Neural cell (in vitro differentiated cells): Measurements from ENCODE around the gene ABL2. TPM values are rescaled to one million over a fixed set of nuclear protein-coding genes. Genes with fewer than 3 reads are reported as not detected.

Experiments
- H2AFZ ChIP-seq: fragments of 200-600, 300-800 bp; sonication (generic), shearing (Covaris generic); 2 replicates; pipeline ENCODE4 v1.6.0; 2014; ENCODE audit warnings: low read depth, mild to moderate bottlenecking, antibody characterized with exemption, low read length, moderate library complexity
- H3F3A ChIP-seq: fragments of 200-600 bp; shearing (Covaris generic); 2 replicates; pipeline ENCODE4 v1.6.1; 2016; ENCODE audit warnings: mild to moderate bottlenecking, moderate library complexity, mixed read lengths, antibody characterized with exemption, low read length; ENCODE audit not compliant: insufficient read depth, poor library complexity, severe bottlenecking
- H3K27ac ChIP-seq: fragments of 200-600, 300-800 bp; sonication (generic), shearing (Covaris generic); 2 replicates; pipeline ENCODE4 v1.5.1; 2014; ENCODE audit warnings: mild to moderate bottlenecking, low read length, moderate library complexity
- H3K27me3 ChIP-seq: fragments of 300-800, 200-600 bp; sonication (generic), shearing (Covaris generic); 2 replicates; pipeline ENCODE4 v1.6.0; 2014; ENCODE audit warnings: mild to moderate bottlenecking, low read depth, low read length, moderate library complexity; ENCODE audit not compliant: insufficient read depth
- H3K36me3 ChIP-seq: fragments of 300-800, 200-600 bp; sonication (generic), shearing (Covaris generic); 2 replicates; pipeline ENCODE4 v1.5.1; 2014; ENCODE audit warnings: mild to moderate bottlenecking, antibody characterized with exemption, low read length, moderate library complexity; ENCODE audit not compliant: insufficient read depth
- H3K4me2 ChIP-seq: fragments of 300-800, 200-600 bp; sonication (generic), shearing (Covaris generic); 2 replicates; pipeline ENCODE4 v1.6.0; 2014; ENCODE audit warnings: mild to moderate bottlenecking, low read length
- H3K4me3 ChIP-seq: fragments of 300-800, 200-600 bp; sonication (generic), shearing (Covaris generic); 2 replicates; pipeline ENCODE4 v1.5.1; 2014; ENCODE audit warnings: mild to moderate bottlenecking, low read length, moderate library complexity
- H3K79me2 ChIP-seq: fragments of 200-600 bp; shearing (Covaris generic); replicated peaks from 2 replicates; pipeline ENCODE4 v1.6.0; 2014; ENCODE audit warnings: mild to moderate bottlenecking, low read length, moderate library complexity; ENCODE audit not compliant: insufficient read depth
- H3K9ac ChIP-seq: fragments of 300-800, 200-600 bp; sonication (generic), shearing (Covaris generic); 2 replicates; pipeline ENCODE4 v1.6.1; 2016; ENCODE audit warnings: mild to moderate bottlenecking, low read length, mixed read lengths
- H3K9me2 ChIP-seq: fragments of 200-600 bp; shearing (Covaris generic); 2 replicates; pipeline ENCODE4 v1.6.1; 2016; ENCODE audit warnings: mild to moderate bottlenecking, low read length, mixed read lengths; ENCODE audit not compliant: insufficient read depth
- H3K9me3 ChIP-seq: fragments of 200-600, 300-800 bp; sonication (generic), shearing (Covaris generic); 2 replicates; pipeline ENCODE4 v1.6.1; 2016; ENCODE audit warnings: mild to moderate bottlenecking, mixed run types, low read length, moderate library complexity, mixed read lengths
- H4K20me1 ChIP-seq: fragments of 200-600 bp; shearing (Covaris generic); 2 replicates; pipeline ENCODE4 v1.6.1; 2016; ENCODE audit warnings: mild to moderate bottlenecking, mixed run types; ENCODE audit not compliant: insufficient read depth
- EP300 ChIP-seq: fragments of 450-650 bp; conservative IDR thresholded peaks from 2 replicates; pipeline ENCODE4 v1.6.1; 2014; ENCODE audit warnings: antibody characterized with exemption, mild to moderate bottlenecking, moderate library complexity; ENCODE audit not compliant: poor library complexity, severe bottlenecking
- EZH2 ChIP-seq: fragments of 200-600, 300-800 bp; shearing (Covaris generic), sonication (generic); IDR thresholded peaks from 2 replicates; pipeline ENCODE4 v1.6.1; 2014; ENCODE audit warnings: antibody characterized with exemption, low read length, borderline replicate concordance, mild to moderate bottlenecking; ENCODE audit not compliant: insufficient read depth, poor library complexity, severe bottlenecking
- MXI1 ChIP-seq: fragments of 450-650 bp; conservative IDR thresholded peaks from 2 replicates; pipeline ENCODE4 v1.6.1; 2014; ENCODE audit warnings: antibody characterized with exemption, mild to moderate bottlenecking; ENCODE audit not compliant: poor library complexity, severe bottlenecking
- POLR2AphosphoS5 ChIP-seq: IDR thresholded peaks from 2 replicates; pipeline ENCODE4 v1.6.1; 2012
- RAD21 ChIP-seq: fragments of 450-650 bp; conservative IDR thresholded peaks from 2 replicates; pipeline ENCODE4 v1.6.1; 2014; ENCODE audit warnings: antibody characterized with exemption, mild to moderate bottlenecking, moderate library complexity
- SMC3 ChIP-seq: fragments of 450-650 bp; conservative IDR thresholded peaks from 2 replicates; pipeline ENCODE4 v1.6.1; 2014; ENCODE audit warnings: antibody characterized with exemption, mild to moderate bottlenecking, moderate library complexity; ENCODE audit not compliant: poor library complexity
- TAF1 ChIP-seq: IDR thresholded peaks from 2 replicates; pipeline ENCODE4 v1.6.1; 2012; ENCODE audit warnings: low read depth
- polyA plus RNA-seq: library from polyadenylated mRNA; depleted of rRNA; stranded (reverse); fragments of >200 nt; gene quantifications from 2 replicates; pipeline ENCODE4 v1.2.3, GENCODE V29; 2014
- TF ChIP-seq, protein P1 (sequence below): fragments of 450-650 bp; IDR thresholded peaks from 2 replicates; pipeline ENCODE4 v1.5.1; 2014; ENCODE audit warnings: antibody characterized with exemption, mild to moderate bottlenecking, moderate library complexity; ENCODE audit not compliant: poor library complexity, severe bottlenecking
- TF ChIP-seq, protein P2 (sequence below): IDR thresholded peaks from 2 replicates; pipeline ENCODE4 v1.6.1; 2012; ENCODE audit warnings: borderline replicate concordance

Gene ABL2
- polyA plus RNA-seq, 1 donor from 2014 or later, result 9.8 TPM

DNA sequence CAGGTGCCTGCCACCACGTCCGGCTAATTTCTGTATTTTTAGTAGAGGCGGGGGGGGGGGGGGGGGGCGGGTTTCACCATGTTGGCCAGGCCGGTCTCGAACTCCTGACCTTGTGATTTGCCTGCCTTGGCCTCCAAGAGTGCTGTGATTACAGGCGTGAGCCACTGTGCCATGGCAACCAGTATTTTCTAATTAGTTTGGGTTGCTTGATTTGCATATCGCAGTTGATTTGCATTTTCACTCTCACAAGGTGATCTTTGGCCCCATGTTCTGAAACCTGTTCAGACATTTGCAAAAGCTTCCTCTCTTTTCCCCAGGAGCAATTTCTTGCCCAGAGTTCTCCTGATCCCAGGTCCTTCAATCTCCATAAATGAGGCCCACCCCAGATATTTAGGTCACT lies 145.9 kb downstream of the ABL2 start:
- H4K20me1 ChIP-seq, result no peaks in the 10 kb centered on the region
- H3K9ac ChIP-seq, result no peak overlapping the region
- TF ChIP-seq EP300, result no peak
- TF ChIP-seq, protein P1, sequence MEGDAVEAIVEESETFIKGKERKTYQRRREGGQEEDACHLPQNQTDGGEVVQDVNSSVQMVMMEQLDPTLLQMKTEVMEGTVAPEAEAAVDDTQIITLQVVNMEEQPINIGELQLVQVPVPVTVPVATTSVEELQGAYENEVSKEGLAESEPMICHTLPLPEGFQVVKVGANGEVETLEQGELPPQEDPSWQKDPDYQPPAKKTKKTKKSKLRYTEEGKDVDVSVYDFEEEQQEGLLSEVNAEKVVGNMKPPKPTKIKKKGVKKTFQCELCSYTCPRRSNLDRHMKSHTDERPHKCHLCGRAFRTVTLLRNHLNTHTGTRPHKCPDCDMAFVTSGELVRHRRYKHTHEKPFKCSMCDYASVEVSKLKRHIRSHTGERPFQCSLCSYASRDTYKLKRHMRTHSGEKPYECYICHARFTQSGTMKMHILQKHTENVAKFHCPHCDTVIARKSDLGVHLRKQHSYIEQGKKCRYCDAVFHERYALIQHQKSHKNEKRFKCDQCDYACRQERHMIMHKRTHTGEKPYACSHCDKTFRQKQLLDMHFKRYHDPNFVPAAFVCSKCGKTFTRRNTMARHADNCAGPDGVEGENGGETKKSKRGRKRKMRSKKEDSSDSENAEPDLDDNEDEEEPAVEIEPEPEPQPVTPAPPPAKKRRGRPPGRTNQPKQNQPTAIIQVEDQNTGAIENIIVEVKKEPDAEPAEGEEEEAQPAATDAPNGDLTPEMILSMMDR, result no peak
- no peak overlapping the region for H3K27ac ChIP-seq
- H3K9me3 ChIP-seq, result no peaks in the 10 kb centered on the region
- no peaks in the 10 kb centered on the region for H3K9me2 ChIP-seq
- no peaks in the 10 kb centered on the region for H3K27me3 ChIP-seq
- no peak overlapping the region for H2AFZ ChIP-seq
- no peak overlapping the region for H3K4me2 ChIP-seq
- no peak overlapping the region for H3K4me3 ChIP-seq
- no peaks in the 10 kb centered on the region for H3K79me2 ChIP-seq
- no peaks in the 10 kb centered on the region for H3K36me3 ChIP-seq
- H3F3A ChIP-seq, result no peaks in the 10 kb centered on the region

DNA sequence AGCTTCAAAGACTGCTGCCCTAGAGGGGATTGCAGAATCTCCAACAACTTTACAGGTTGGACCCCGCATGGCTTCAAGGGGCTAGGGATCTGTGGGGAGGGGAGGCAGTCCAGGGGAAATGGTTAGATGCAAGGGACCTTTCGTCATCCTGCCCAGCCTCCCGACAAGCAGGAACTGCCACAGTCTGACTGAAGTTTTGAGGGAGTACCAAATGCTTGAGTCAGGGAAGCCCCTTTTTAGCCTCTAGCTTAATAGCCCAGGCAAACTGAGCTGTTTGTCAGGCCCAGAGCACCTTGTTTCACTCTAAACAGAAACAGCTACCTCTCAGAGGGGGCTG lies 146.5 kb downstream of the ABL2 start:
- Histone ChIP-seq H2AFZ (no peak overlapping the region), H4K20me1 (no peaks in the 10 kb centered on the region), H3F3A (no peaks in the 10 kb centered on the region), H3K36me3 (no peaks in the 10 kb centered on the region), H3K9ac (peak overlapping the region; percentile 78), H3K9me3 (no peaks in the 10 kb centered on the region), H3K9me2 (no peaks in the 10 kb centered on the region), H3K79me2 (no peaks in the 10 kb centered on the region), H3K27ac (no peak overlapping the region), H3K27me3 (no peaks in the 10 kb centered on the region), H3K4me2 (peak overlapping the region; percentile 55), H3K4me3 (peak overlapping the region; percentile 95)
- TF ChIP-seq MXI1, result no peak
- no peak for TF ChIP-seq SMC3
- no peak for TF ChIP-seq RAD21
- no peak for TF ChIP-seq EZH2
- TF ChIP-seq, protein P1, result no peak
- no peak for TF ChIP-seq EP300
- TF ChIP-seq POLR2AphosphoS5, result no peak
- TF ChIP-seq, protein P2, sequence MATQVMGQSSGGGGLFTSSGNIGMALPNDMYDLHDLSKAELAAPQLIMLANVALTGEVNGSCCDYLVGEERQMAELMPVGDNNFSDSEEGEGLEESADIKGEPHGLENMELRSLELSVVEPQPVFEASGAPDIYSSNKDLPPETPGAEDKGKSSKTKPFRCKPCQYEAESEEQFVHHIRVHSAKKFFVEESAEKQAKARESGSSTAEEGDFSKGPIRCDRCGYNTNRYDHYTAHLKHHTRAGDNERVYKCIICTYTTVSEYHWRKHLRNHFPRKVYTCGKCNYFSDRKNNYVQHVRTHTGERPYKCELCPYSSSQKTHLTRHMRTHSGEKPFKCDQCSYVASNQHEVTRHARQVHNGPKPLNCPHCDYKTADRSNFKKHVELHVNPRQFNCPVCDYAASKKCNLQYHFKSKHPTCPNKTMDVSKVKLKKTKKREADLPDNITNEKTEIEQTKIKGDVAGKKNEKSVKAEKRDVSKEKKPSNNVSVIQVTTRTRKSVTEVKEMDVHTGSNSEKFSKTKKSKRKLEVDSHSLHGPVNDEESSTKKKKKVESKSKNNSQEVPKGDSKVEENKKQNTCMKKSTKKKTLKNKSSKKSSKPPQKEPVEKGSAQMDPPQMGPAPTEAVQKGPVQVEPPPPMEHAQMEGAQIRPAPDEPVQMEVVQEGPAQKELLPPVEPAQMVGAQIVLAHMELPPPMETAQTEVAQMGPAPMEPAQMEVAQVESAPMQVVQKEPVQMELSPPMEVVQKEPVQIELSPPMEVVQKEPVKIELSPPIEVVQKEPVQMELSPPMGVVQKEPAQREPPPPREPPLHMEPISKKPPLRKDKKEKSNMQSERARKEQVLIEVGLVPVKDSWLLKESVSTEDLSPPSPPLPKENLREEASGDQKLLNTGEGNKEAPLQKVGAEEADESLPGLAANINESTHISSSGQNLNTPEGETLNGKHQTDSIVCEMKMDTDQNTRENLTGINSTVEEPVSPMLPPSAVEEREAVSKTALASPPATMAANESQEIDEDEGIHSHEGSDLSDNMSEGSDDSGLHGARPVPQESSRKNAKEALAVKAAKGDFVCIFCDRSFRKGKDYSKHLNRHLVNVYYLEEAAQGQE, result no peak
- no peak for TF ChIP-seq TAF1
